Natural killer cell (primary cell): ENCODE data around the gene HIP1. TPM values are rescaled to one million over a fixed set of nuclear protein-coding genes. Genes with fewer than 3 reads are reported as not detected.
"Not testable (repeated sequence)": the region's sequence is repeated elsewhere in the genome, so short reads cannot be mapped to it uniquely, and the experiment has no call there.

Experiments
- ATAC-seq, 3 donors: fragments of 150-1000 bp in 2 of 3; fragments of 200-7000 bp in 1 of 3; cut with Tn5 transposase; 1 replicate in 1 of 3; 2 replicates in 2 of 3; pipeline ENCODE4 v1.10.0; 2021; ENCODE audit warnings: mild to moderate bottlenecking in 2 of 3, moderate library complexity in 2 of 3
- DNase-seq, 2 donors: peaks; one replicate each; pipeline versions ENCODE4 v3.0.0 to v3.0.0-alpha.2; 2013 to 2021; ENCODE audit warnings: mixed read lengths in 1 of 2
- H3K27ac ChIP-seq: one replicate; pipeline ENCODE4 v1.5.1; 2013; ENCODE audit warnings: mild to moderate bottlenecking, low read length
- H3K27me3 ChIP-seq: one replicate; pipeline ENCODE4 v1.6.1; 2013; ENCODE audit warnings: low read length; ENCODE audit not compliant: control insufficient read depth, insufficient read depth
- H3K36me3 ChIP-seq: one replicate; pipeline ENCODE4 v1.6.1; 2013; ENCODE audit warnings: low read length; ENCODE audit not compliant: control insufficient read depth, insufficient read depth
- H3K4me1 ChIP-seq: one replicate; pipeline ENCODE4 v1.6.1; 2013; ENCODE audit warnings: low read length; ENCODE audit not compliant: control insufficient read depth, insufficient read depth
- H3K4me3 ChIP-seq: one replicate; pipeline ENCODE4 v1.5.1; 2013; ENCODE audit warnings: low read length
- H3K9me3 ChIP-seq: one replicate; pipeline ENCODE4 v1.6.1; 2013; ENCODE audit warnings: low read length; ENCODE audit not compliant: control insufficient read depth, insufficient read depth
- H3K27ac Mint-ChIP-seq, 2 donors: one replicate each; pipeline ENCODE4 v1.8.0; 2022; ENCODE audit warnings: mild to moderate bottlenecking in 2 of 2, mixed read lengths in 2 of 2, moderate library complexity in 1 of 2
- H3K27me3 Mint-ChIP-seq, 2 donors: one replicate each; pipeline ENCODE4 v1.8.0; 2022; ENCODE audit warnings: low read depth in 2 of 2, mixed read lengths in 2 of 2
- H3K36me3 Mint-ChIP-seq: one replicate; pipeline ENCODE4 v1.8.0; 2022; ENCODE audit warnings: mixed read lengths
- H3K4me1 Mint-ChIP-seq, 2 donors: one replicate each; pipeline ENCODE4 v1.8.0; 2022; ENCODE audit warnings: mixed read lengths in 2 of 2
- H3K4me3 Mint-ChIP-seq: one replicate; pipeline ENCODE4 v1.8.0; 2022; ENCODE audit warnings: mild to moderate bottlenecking, moderate library complexity, mixed read lengths
- H3K9me3 Mint-ChIP-seq, 2 donors: one replicate each; pipeline ENCODE4 v1.8.0; 2022; ENCODE audit warnings: mixed read lengths in 2 of 2
- CTCF ChIP-seq: fragments of 200-600 bp; IDR thresholded peaks from one replicate; pipeline ENCODE4 v1.8.0; 2022; ENCODE audit warnings: antibody characterized with exemption
- WGBS: methylation state at CpG from one replicate; pipeline ENCODE4 v1.1.7; 2013; ENCODE audit warnings: missing lambda C conversion rate; ENCODE audit not compliant: insufficient coverage; 5-methylcytosine and 5-hydroxymethylcytosine counted together
- intact Hi-C: fragments of 100-400 bp; cut with micrococcal nuclease; formaldehyde crosslinking; loops from one replicate; pipeline ENCODE4 v1.14.2; 2022
- total RNA-seq, 4 donors: library from RNA; stranded (reverse); fragments of 120-200 nt in 1 of 4; gene quantifications; one replicate each; pipeline versions ENCODE4 v1.2.3 to v1.2.4, GENCODE V29; 2013 to 2022

HIP1 gene
- total RNA-seq, 3 donors from 2014 or later (not counting 1 experiment from before 2014, with no cell fraction given), result 17.1 to 27.9 (median 23.1) TPM

- H3K4me1 ChIP-seq, result peaks cover 36% of the 10 kb centered on the region
- no peak for ATAC-seq
- TF ChIP-seq CTCF, result no peak
- Mint-ChIP-seq H3K27ac (no peak overlapping the region), H3K36me3 (no peaks in the 10 kb centered on the region), H3K4me1 (peaks cover 11% of the 10 kb centered on the region in 2 donors), H3K9me3 (no peaks in the 10 kb centered on the region), H3K4me3 (no peak overlapping the region), H3K27me3 (no peaks in the 10 kb centered on the region)
- no peaks in the 10 kb centered on the region for H3K27me3 ChIP-seq
- WGBS, result 96% methylated on average over 4 of the region's 4 CpGs
- H3K36me3 ChIP-seq, result no peaks in the 10 kb centered on the region
- no peaks in the 10 kb centered on the region for H3K9me3 ChIP-seq
- no peak overlapping the region for H3K27ac ChIP-seq
- intact Hi-C loops, result no loop called here
- no peak for DNase-seq
- H3K4me3 ChIP-seq, result no peak overlapping the region
Measured at GRCh38 chr7:75722373-75722772, 16.4 kb downstream of the HIP1 start.

- ATAC-seq, H3K36me3 Mint-ChIP-seq, intact Hi-C loops, H3K9me3 Mint-ChIP-seq, DNase-seq, H3K27me3 ChIP-seq, H3K27ac Mint-ChIP-seq, H3K27me3 Mint-ChIP-seq, H3K36me3 ChIP-seq, H3K4me3 Mint-ChIP-seq, H3K9me3 ChIP-seq, H3K4me3 ChIP-seq, H3K27ac ChIP-seq: not testable (repeated sequence)
- WGBS, result 96% methylated on average over 7 of the region's 9 CpGs
- H3K4me1 Mint-ChIP-seq, result peaks cover 11% of the 10 kb centered on the region in 2 donors
- peaks cover 31% of the 10 kb centered on the region for H3K4me1 ChIP-seq
Measured at GRCh38 chr7:75721922-75722321, 16.8 kb downstream of the HIP1 start.

GRCh38 chr7:75721426-75721825, 17.3 kb downstream of the HIP1 start:
- DNase-seq (no peak), ATAC-seq (no peak)
- H3K27me3 Mint-ChIP-seq, result no peaks in the 10 kb centered on the region
- peaks cover 11% of the 10 kb centered on the region in 2 donors for H3K4me1 Mint-ChIP-seq
- no peaks in the 10 kb centered on the region for H3K9me3 ChIP-seq
- H3K36me3 Mint-ChIP-seq, result no peaks in the 10 kb centered on the region
- H3K9me3 Mint-ChIP-seq, result no peaks in the 10 kb centered on the region
- intact Hi-C loops, result no loop called here
- no peak overlapping the region for H3K27ac ChIP-seq
- H3K4me3 ChIP-seq, result no peak overlapping the region
- H3K27ac Mint-ChIP-seq, result no peak overlapping the region
- H3K4me1 ChIP-seq, result peaks cover 27% of the 10 kb centered on the region
- no peak for TF ChIP-seq CTCF
- no peak overlapping the region for H3K4me3 Mint-ChIP-seq
- 92% methylated on average over 2 of the region's 2 CpGs for WGBS
- H3K27me3 ChIP-seq, result no peaks in the 10 kb centered on the region
- H3K36me3 ChIP-seq, result no peaks in the 10 kb centered on the region

- TF ChIP-seq CTCF, result no peak
- Histone ChIP-seq H3K4me1 (peaks cover 12% of the 10 kb centered on the region), H3K27ac (no peak overlapping the region), H3K36me3 (no peaks in the 10 kb centered on the region), H3K4me3 (no peak overlapping the region), H3K9me3 (no peaks in the 10 kb centered on the region), H3K27me3 (no peaks in the 10 kb centered on the region)
- no peaks in the 10 kb centered on the region for H3K27me3 Mint-ChIP-seq
- intact Hi-C loops, result no loop called here
- ATAC-seq (no peak), DNase-seq (no peak)
- H3K36me3 Mint-ChIP-seq, result no peaks in the 10 kb centered on the region
- peaks cover 0 to 10% of the 10 kb centered on the region in 2 donors for H3K4me1 Mint-ChIP-seq
- H3K27ac Mint-ChIP-seq, result no peak overlapping the region
- no peaks in the 10 kb centered on the region for H3K9me3 Mint-ChIP-seq
- no peak overlapping the region for H3K4me3 Mint-ChIP-seq
- 97% methylated on average over 5 of the region's 5 CpGs for WGBS
Measured at GRCh38 chr7:75719626-75720025, 19.1 kb downstream of the HIP1 start.
